Limb (tissue), 2 donors: ENCODE data around the gene ECT2.
A peak's percentile ranks its signal among the peaks of the same experiment; 100 is the strongest.
"Not testable (repeated sequence)": the region's sequence is repeated elsewhere in the genome, so short reads cannot be mapped to it uniquely, and the experiment has no call there.

Experiments used
- DNase-seq, 2 donors: peaks; one replicate each; pipeline ENCODE4 v3.0.0-alpha.2; 2016; ENCODE audit errors: extremely low spot score in 2 of 2

The ECT2 gene

GRCh38 chr3:172811099-172811498, 60.6 kb downstream of the ECT2 start:
- DNase-seq = no peak

DNA sequence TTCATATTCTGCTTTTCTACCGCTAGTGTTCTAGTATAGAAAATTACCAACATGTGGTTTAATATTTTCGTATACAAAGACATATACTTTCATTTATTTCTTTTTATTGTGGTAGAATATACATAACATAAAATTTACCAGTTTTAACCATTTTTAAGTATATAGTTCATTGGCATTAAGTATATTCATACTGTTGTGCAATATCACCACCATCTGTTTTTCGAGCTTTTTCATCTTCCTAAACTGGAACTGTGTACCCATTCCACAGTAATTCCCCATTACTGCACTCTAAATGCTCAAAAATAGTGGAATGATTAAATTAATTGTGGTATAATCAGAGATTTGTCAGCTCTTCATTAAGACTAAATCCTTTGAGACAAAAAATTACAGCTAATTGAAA, 62.9 kb downstream of the ECT2 start:
- no peak for DNase-seq

DNA sequence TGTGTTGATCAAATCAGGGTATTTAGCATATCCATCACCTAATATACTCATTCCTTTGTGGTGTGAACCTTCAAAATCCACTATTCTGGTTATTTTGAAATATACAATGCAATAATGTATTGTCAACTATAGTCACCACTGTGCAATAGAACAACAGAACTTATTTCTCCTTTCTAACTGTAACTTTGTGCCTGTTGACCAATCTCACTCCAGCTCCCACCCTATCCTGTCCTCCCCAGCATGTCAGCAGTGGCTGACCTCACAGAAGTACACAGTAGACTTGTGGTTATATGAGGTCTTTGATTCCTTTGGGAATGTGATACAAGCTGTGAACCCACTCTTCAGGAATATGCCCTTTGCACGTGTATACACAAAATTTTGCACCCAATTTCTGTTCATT, 64.2 kb downstream of the ECT2 start:
- DNase-seq = no peak

DNA sequence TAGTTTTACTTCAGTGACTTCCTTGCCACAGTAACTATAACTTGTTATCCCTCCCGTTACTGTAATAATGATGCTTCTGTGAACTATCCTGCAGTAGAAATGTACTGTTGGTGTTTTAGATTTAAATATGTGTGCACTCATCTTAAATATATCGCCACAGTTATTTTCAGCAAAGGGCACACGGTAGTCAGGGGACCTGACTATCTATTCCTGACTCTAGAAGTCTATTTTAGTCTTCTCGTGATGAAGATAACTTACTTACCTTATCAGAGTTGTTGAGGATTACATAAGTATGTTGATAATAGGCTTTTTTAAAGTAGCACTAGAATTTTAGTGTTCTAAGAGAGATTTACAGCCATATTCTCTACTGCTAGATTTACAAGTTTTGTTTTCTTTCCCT, 65.3 kb downstream of the ECT2 start:
- DNase-seq = no peak

DNA sequence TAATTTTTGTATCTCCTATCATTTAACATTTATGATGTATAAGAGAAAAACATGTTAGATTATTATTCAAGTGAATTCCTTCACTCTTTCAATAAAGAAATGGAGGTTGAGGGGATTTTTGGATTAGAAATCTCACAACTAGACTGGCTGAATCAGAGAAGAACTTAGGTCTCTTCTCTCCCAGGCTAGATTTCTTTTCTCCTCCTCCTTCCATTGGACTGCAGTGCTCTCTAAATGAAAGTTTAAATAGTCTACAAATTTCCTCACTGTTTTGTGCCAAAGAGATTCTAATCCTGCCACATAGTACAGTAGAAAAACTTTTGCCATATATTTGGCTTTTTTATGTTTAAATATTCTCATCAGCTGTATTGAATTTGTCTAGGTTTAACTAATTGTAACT, 65.8 kb downstream of the ECT2 start:
- no peak for DNase-seq

DNA sequence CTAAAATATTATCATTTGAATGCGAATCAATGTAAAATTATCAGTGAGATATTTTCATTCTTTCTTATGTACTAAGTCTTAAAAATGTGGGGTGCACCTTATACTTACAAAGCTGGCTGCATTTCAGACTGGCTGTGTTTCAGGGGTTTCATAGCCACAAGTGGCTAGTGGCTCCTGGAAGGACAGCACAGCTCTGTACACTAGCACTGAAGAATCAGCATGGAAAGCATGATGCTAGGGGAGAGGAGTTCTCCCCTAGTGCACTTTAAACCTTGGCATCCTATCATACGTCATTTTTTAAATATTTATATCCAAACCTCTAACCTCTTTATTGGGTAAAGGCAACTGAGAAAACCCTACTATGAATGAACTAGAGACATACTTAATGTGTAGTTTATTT, 66.4 kb downstream of the ECT2 start:
- DNase-seq = no peak

DNA sequence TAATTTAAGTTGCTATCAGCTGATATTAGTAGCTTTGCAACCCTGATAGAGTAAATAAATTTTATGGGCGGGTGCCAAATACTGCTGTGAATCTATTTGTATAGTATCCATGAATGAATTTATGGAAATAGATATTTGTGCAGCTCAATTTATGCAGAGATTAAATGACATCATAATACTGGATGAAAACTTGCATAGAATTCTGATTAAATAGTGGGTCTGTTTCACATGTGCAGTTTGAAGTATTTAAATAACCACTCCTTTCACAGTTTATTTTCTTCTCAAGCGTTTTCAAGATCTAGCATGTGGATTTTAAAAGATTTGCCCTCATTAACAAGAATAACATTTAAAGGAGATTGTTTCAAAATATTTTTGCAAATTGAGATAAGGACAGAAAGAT, 70.0 kb downstream of the ECT2 start:
- DNase-seq = no peak

DNA sequence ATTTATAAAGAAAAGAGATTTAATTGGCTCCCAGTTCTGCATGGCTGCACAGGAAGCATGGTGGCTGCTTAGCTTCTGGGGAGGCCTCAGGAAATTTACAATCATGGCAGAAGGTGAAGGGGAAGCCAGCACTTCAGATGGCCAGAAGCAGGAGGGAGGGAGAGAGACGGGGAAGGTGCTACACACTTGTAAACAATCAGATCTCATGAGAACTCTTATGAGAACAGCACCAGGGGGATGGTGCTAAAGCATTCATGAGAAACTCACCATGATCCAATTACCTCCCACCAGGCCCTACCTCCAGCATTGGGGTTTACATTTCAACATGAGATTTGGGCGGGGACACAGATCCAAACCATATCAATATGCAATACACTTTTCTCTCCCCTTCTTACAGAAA, 73.7 kb downstream of the ECT2 start:
- no peak for DNase-seq

- not testable (repeated sequence) for DNase-seq
Measured at GRCh38 chr3:172827231-172827630, 76.7 kb downstream of the ECT2 start.

DNA sequence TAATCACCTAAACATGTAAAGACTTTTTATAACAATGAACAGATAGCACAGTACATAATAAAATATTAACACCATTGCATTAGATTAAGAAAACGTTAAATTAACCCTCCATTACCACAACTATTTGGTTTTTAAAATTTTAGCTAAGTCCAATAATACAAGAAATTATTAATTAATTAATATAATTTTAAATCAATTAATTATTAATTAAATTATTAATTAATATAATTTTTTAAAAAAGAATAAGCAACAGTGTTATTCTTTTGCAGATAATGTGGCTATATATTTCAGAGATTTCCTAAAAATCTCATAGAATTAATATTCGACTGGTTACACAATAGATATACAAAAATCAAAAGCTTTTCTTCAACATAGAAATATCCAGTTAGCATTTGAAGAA, 82.5 kb downstream of the ECT2 start:
- DNase-seq = no peak

DNA sequence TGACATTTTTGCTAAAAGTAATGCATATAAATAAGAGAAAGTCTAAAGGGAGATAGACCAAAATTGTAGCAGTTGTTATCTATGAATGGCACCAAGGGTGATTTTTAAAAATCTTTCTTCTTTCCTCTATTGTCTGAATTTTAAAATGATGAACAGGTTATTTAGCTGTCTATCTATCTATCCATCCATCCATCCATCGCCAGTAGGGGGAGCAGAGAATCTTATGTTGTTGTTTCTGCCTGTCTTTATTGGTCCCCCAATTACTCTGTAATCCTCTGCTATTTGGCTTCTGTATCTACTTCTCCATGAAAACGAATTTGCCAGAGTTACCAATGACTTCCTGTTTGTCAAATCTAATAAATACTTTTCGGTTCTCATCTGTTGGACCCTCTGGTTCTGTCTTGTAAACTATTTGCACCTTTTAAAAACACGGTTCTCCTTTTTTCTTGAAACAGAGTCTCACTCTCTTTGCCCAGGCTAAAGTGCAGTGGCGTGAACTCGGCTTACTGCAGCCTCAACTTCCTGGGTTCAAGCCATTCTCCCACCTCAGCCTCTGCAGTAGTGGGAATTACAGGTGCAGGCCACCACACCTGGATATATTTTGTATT, 86.0 kb downstream of the ECT2 start:
- DNase-seq = peak in 1 of 2 donors; percentile 21

GRCh38 chr3:172839679-172840078, 89.2 kb downstream of the ECT2 start:
- no peak for DNase-seq

GRCh38 chr3:172840463-172840862, 89.9 kb downstream of the ECT2 start:
- no peak for DNase-seq

- DNase-seq = no peak
Measured at GRCh38 chr3:172840913-172841312, 90.4 kb downstream of the ECT2 start.

DNA sequence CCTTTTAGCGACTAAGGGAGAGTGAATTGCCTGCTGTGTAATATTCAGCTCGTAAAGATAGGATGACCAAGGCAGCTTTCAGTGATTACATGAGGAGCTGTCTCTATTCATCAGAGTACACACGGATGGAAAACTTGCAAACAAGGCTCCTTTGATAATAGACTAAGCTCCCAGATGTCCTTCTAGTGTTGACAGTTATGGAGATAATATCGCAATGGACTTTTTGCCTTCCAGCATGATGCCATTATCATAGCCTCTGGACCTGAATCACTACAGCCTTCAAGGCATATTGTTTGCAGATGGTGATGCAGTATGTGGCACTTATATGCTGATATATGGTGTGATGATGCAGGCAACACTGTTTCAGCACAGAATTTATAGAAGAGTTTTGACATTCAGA, 93.9 kb downstream of the ECT2 start:
- DNase-seq = no peak

- no peak for DNase-seq
Measured at GRCh38 chr3:172846103-172846561, 95.6 kb downstream of the ECT2 start.

GRCh38 chr3:172846706-172847105, 96.2 kb downstream of the ECT2 start:
- no peak for DNase-seq

DNA sequence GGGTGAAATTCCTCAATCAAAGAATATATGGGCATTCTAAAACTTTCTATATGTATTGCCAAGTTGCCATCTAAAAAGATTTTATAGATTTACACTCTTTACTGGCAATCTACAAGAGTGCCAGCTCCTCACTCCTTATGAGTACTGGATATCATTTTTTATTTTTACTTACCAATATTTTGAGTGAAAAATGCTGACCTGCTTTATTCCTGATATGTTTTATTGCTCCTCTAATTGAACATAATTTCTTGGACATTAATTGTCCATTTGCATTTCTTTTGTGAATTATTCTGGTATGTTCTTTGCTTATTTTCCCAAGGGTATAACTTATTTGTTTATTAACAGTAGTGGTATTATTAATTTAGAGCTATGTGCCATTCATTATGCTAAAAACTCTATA, 96.8 kb downstream of the ECT2 start:
- no peak for DNase-seq

DNA sequence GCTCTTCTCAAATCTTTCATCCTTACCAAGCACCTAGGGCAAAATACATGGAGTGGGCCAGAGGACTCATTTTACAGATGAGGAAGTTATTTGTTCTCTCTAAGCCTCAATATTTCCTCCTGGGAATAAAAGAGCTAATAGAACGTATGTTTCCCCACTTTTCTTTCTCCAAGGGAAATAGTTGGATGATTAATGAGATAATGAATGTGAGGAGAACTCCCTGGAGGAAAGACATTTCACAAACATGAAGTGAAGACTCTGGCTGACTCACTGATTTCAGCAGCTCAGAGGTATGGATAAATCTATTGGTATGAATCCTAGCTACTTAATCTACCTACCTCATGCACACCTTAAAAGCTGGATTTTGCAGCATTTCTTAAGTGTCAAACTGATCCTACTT, 98.4 kb downstream of the ECT2 start:
- DNase-seq = no peak

DNA sequence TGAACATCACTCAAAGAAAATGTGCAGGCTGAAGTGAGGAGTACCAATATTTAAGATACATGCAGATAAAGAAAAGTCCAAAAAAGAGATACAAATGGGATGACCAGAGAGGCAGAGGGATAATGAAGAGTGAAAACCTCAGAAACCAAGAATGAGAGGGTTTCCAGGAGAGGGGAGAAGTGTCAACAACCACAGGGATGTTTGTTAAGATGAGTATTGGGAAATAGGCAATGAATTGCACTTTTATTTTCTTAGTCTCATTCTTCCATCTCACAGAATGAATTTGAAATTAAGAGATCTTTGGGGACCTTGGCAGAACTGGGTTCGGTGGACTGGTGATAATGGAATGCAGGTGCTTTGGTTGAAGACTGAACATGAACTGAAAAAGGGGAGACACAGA, 102.5 kb downstream of the ECT2 start:
- DNase-seq = no peak

DNA sequence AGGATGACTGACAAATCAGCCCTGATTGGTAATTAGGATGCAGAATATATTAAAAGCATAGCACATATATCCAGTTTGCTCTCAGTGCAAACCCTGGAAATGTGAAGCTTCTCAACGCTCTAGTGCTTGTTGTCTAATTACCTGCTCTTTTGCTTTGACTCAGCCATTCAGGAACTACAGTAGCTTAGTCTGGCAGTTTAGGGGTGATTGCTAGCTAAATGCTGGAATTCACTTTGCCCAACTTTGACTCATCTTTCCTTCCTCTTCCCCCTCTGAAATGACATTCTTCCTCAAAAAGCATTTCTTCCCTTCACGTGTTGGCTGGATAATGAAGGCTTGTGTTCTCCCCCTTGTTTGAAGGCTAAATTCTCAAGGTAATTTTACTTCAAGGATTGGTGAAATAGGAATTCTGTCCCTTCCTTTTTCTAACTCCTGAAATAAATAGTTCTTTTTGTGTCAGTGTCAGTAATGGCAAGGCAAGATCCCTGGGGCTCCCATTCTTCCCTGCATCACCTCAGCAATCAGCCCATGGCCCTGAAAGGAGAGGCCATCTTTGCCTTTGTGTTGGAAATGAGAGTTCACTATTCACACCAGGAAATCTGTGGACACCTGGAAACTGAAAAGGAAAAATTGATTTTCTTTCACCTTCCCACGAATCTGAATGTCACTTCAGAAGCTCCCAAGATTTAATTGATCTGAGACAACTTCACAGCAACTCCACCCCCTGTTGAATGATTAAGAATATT, 103.6 kb downstream of the ECT2 start:
- no peak for DNase-seq

DNA sequence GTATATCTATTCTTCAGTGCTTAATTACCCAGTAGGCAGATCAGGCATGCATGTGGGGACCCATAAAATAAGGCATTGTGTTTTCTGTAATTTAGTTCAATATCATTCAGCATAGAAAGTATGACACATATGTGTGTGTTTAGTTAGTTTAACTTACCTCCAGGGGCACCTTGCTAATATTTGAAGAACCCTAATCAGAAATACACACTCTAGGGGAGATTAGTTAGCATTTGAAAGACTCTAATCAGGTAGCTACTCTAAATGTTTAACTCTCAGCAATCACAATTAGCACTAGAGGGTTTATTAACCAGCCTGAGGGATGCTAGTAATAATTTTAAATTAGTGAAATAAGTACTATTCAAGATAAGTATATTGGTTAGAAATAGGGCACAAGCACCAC, 104.5 kb downstream of the ECT2 start:
- no peak for DNase-seq
